ENCODE data around the gene JARID2.

- TF ChIP-seq CTCF (IDR thresholded peaks at IDR 0.05; ENCODE audit: insufficient read depth, low read length, poor library complexity, severe bottlenecking) (no peak), EZH2phosphoT487 (conservative IDR thresholded peaks at IDR 0.05; ENCODE audit: low read length) (no peak)
Measured at GRCh38 chr6:15309611-15310283, 63.9 kb downstream of the JARID2 start.

Data from SU-DHL-6 (cell line).